Endothelial cell of umbilical vein (primary cell): Measurements from ENCODE around the gene RASSF5. TPM values are rescaled to one million over a fixed set of nuclear protein-coding genes. Genes with fewer than 3 reads are reported as not detected.

Experiments
- BruUV-seq: library from RNA; stranded (reverse); fragments of 400-500 nt; replicated peaks from 2 replicates; lab custom pipeline; 2021; lab: Mats Ljungman, UMichigan
- CTCF ChIA-PET: fragments of 300-600, 350-600 bp; sonication (Branson Sonifier 250); formaldehyde crosslinking; loops from one replicate; lab custom pipeline; 2021; ENCODE audit warnings: antibody characterized with exemption, inconsistent platforms; lab: Charles Lee
- POLR2A ChIA-PET: fragments of 300-600, 350-600 bp; sonication (Branson Sonifier 250); formaldehyde crosslinking; loops from one replicate; lab custom pipeline; 2021; ENCODE audit warnings: antibody characterized with exemption, inconsistent platforms; lab: Charles Lee
- DNase-seq: peaks from one replicate; pipeline ENCODE4 v3.0.0-alpha.2; 2011; ENCODE audit warnings: low read depth, low spot score
- FAIRE-seq: peaks from 2 replicates; lab custom pipeline; 2011; peaks lifted over from hg19 to GRCh38; lab: Jason Lieb, UNC
- H2AFZ ChIP-seq: 2 replicates; pipeline ENCODE4 v1.6.0; 2012; ENCODE audit warnings: low read depth, low read length, control low read depth, inconsistent platforms
- H3K27ac ChIP-seq: 2 replicates; pipeline ENCODE4 v1.5.1; 2011; ENCODE audit warnings: low read depth, mild to moderate bottlenecking, control low read depth, low read length, moderate library complexity; ENCODE audit not compliant: insufficient read depth
- H3K27me3 ChIP-seq, 2 experiments: 2 replicates each; pipeline versions ENCODE4 v1.6.0 to v1.6.1; 2011; ENCODE audit warnings: low read length in 2 of 2, mixed read lengths in 1 of 2; ENCODE audit not compliant: control insufficient read depth in 2 of 2, insufficient read depth in 2 of 2
- H3K36me3 ChIP-seq, 2 experiments: 2 replicates in 1 of 2; 3 replicates in 1 of 2; pipeline ENCODE4 v1.5.1; 2011; ENCODE audit warnings: low read length in 2 of 2, mild to moderate bottlenecking in 1 of 2, moderate library complexity in 1 of 2; ENCODE audit not compliant: control insufficient read depth in 2 of 2, insufficient read depth in 2 of 2; ENCODE audit errors: extremely low read depth in 1 of 2
- H3K4me1 ChIP-seq: 3 replicates; pipeline ENCODE4 v1.5.1; 2011; ENCODE audit warnings: mild to moderate bottlenecking, low read length; ENCODE audit not compliant: control insufficient read depth, insufficient read depth; ENCODE audit errors: extremely low read depth
- H3K4me2 ChIP-seq: 2 replicates; pipeline ENCODE4 v1.6.1; 2011; ENCODE audit warnings: low read length, control low read depth, mixed read lengths; ENCODE audit not compliant: insufficient read depth
- H3K4me3 ChIP-seq, 3 experiments: fragments of 200-600 bp in 1 of 3; sonication (generic), shearing (Covaris generic) in 1 of 3; replicated peaks in 1 of 3; 2 replicates each; pipeline ENCODE4 v1.5.1; 2011 to 2016; ENCODE audit warnings: control low read depth in 3 of 3, low read length in 3 of 3, mild to moderate bottlenecking in 2 of 3, inconsistent platforms in 1 of 3, low read depth in 1 of 3, moderate library complexity in 1 of 3; ENCODE audit not compliant: insufficient read depth in 1 of 3
- H3K79me2 ChIP-seq: 2 replicates; pipeline ENCODE4 v1.6.0; 2012; ENCODE audit warnings: low read length, inconsistent platforms; ENCODE audit not compliant: control insufficient read depth, insufficient read depth
- H3K9ac ChIP-seq: replicated peaks from 2 replicates; pipeline ENCODE3; 2011; ENCODE audit warnings: low read length, control low read depth; ENCODE audit not compliant: insufficient read depth; ENCODE audit errors: extremely low read depth
- H3K9me1 ChIP-seq: replicated peaks from 3 replicates; pipeline ENCODE4 v1.6.0; 2011; ENCODE audit warnings: mild to moderate bottlenecking, low read length; ENCODE audit not compliant: control insufficient read depth, insufficient read depth; ENCODE audit errors: extremely low read depth
- H3K9me3 ChIP-seq: replicated peaks from 2 replicates; pipeline ENCODE4 v1.5.1; 2012; ENCODE audit warnings: low read length, inconsistent platforms; ENCODE audit not compliant: control insufficient read depth, insufficient read depth
- H4K20me1 ChIP-seq: replicated peaks from 2 replicates; pipeline ENCODE3; 2011; ENCODE audit warnings: mild to moderate bottlenecking, low read length; ENCODE audit not compliant: control insufficient read depth, insufficient read depth; ENCODE audit errors: extremely low read depth
- EZH2 ChIP-seq: IDR thresholded peaks from 2 replicates; pipeline ENCODE4 v1.6.1; 2012; ENCODE audit warnings: borderline replicate concordance, low read depth, mild to moderate bottlenecking, moderate library complexity, low read length, inconsistent platforms; ENCODE audit not compliant: severe bottlenecking
- FOS ChIP-seq: IDR thresholded peaks from 2 replicates; pipeline ENCODE4 v1.6.1; 2011; ENCODE audit warnings: mild to moderate bottlenecking, low read length, moderate library complexity, borderline replicate concordance; ENCODE audit not compliant: insufficient read depth
- GATA2 ChIP-seq: IDR thresholded peaks from 2 replicates; pipeline ENCODE4 v1.7.0; 2011; ENCODE audit warnings: low read depth, mild to moderate bottlenecking, moderate library complexity, mixed read lengths, low read length; ENCODE audit not compliant: insufficient read length, insufficient read depth
- JUN ChIP-seq: IDR thresholded peaks from 2 replicates; pipeline ENCODE4 v1.6.1; 2011; ENCODE audit warnings: borderline replicate concordance, low read depth; ENCODE audit not compliant: insufficient read length, insufficient read depth
- MYC ChIP-seq: IDR thresholded peaks from one replicate; pipeline ENCODE4 v1.6.1; 2011; ENCODE audit warnings: mild to moderate bottlenecking, low read depth, low read length
- POLR2A ChIP-seq: IDR thresholded peaks from 2 replicates; pipeline ENCODE4 v1.6.1; 2012; ENCODE audit warnings: low read depth, mild to moderate bottlenecking, control low read depth, low read length
- POLR2AphosphoS5 ChIP-seq: IDR thresholded peaks from 2 replicates; pipeline ENCODE4 v1.6.1; 2012; ENCODE audit warnings: low read depth, mild to moderate bottlenecking, control low read depth, low read length, moderate library complexity; ENCODE audit not compliant: insufficient read depth
- dilution Hi-C: fragments of 300-500 bp; cut with MboI; formaldehyde crosslinking; loops from one replicate; pipeline ENCODE4 v1.15.0; 2019; ENCODE audit warnings: low sequenced_read_pairs; ENCODE audit not compliant: extremely low pct_ligation_motif_present
- intact Hi-C: fragments of 100-400 bp; cut with micrococcal nuclease; formaldehyde crosslinking; loops from one replicate; pipeline ENCODE4 v1.10.0; 2022
- polyA plus RNA-seq, 4 experiments: library from polyadenylated mRNA; depleted of rRNA in 3 of 4; stranded (reverse) in 3 of 4; unstranded in 1 of 4; fragments of >200 nt; gene quantifications; 2 replicates each; pipeline versions ENCODE4 v1.2.1 to v1.2.3, GENCODE V29; 2011 to 2012; ENCODE audit warnings: missing spikeins in 1 of 4
- total RNA-seq: library from RNA; stranded (reverse); gene quantifications from 2 replicates; pipeline ENCODE4 v1.2.3, GENCODE V29; 2021
- TF ChIP-seq, protein P1 (sequence below): IDR thresholded peaks from 2 replicates; pipeline ENCODE4 v1.6.1; 2011; ENCODE audit not compliant: insufficient read depth, insufficient read length
- TF ChIP-seq, protein P2 (sequence below), 2 donors: IDR thresholded peaks; 1 replicate in 1 of 2; 2 replicates in 1 of 2; pipeline ENCODE4 v1.5.1; 2011; ENCODE audit warnings: low read length in 2 of 2, mild to moderate bottlenecking in 2 of 2, moderate library complexity in 2 of 2, control low read depth in 1 of 2, inconsistent platforms in 1 of 2, low read depth in 1 of 2; ENCODE audit not compliant: insufficient read depth in 1 of 2; ENCODE audit errors: extremely low read depth in 1 of 2

The RASSF5 gene
- total and polyA plus RNA-seq, 2 donors (not counting 3 experiments of a cell fraction or from before 2014, with no cell fraction given), result 0.23 to 0.60 TPM

DNA sequence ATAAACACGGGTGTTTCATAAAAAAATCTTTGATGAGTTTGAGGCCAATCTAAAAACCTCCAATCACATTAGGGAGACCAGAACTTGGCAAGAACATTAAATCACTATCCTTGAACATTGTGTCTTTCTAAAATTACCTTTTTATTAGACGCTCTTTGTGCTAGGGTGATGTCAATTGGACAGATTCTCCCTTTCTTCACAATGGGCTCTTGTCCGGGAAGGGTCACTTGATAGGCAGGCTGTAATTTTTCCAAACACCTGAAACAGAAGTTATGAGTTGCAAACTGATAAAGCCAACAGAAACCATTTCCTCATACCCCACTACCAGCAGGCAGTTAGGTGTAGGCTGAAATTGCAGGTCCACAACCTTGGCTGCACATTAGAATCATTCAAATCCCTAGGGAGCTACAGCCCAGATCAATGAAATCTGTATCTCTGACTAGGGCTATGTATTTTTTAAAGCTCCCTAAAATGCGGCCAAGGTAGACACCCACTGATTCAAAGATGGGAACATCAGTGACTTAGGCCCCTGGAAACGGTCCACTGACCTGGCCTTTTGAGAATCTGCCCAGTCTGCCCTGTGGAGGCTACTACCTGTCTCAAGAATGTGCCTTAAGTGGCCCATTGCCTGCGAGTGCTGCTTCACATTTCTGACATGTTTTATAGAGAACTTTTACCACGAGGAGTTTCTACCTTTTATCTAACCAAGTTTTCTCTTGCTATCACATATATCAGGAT is 88.4 kb downstream of the RASSF5 start:
- CTCF ChIA-PET, result interaction anchor here (2.2 kb wide), 1 partner anchor 51 kb away, joined by 8 read pairs; no protein-coding TSS in a partner anchor
- dilution Hi-C loops, result no loop called here

More for the DNA sequence above, 88.4 kb downstream of the RASSF5 start:
- Histone ChIP-seq H3K9me3 (no peaks in the 10 kb centered on the region), H3K27me3 (no peaks in the 10 kb centered on the region), H3K79me2 (no peaks in the 10 kb centered on the region), H3K27ac (no peak overlapping the region), H3K4me1 (no peaks in the 10 kb centered on the region), H3K36me3 (peaks cover 15 to 42% of the 10 kb centered on the region in 2 experiments), H3K9ac (no peak overlapping the region), H2AFZ (no peak overlapping the region), H3K4me2 (no peak overlapping the region), H4K20me1 (no peaks in the 10 kb centered on the region), H3K9me1 (no peaks in the 10 kb centered on the region), H3K4me3 (no peak overlapping the region)
- TF ChIP-seq, protein P1, sequence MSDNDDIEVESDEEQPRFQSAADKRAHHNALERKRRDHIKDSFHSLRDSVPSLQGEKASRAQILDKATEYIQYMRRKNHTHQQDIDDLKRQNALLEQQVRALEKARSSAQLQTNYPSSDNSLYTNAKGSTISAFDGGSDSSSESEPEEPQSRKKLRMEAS, result no peak
- TF ChIP-seq POLR2A (no peak), EZH2 (no peak), POLR2AphosphoS5 (no peak), GATA2 (no peak), JUN (no peak), FOS (no peak), MYC (no peak)
- TF ChIP-seq, protein P2, sequence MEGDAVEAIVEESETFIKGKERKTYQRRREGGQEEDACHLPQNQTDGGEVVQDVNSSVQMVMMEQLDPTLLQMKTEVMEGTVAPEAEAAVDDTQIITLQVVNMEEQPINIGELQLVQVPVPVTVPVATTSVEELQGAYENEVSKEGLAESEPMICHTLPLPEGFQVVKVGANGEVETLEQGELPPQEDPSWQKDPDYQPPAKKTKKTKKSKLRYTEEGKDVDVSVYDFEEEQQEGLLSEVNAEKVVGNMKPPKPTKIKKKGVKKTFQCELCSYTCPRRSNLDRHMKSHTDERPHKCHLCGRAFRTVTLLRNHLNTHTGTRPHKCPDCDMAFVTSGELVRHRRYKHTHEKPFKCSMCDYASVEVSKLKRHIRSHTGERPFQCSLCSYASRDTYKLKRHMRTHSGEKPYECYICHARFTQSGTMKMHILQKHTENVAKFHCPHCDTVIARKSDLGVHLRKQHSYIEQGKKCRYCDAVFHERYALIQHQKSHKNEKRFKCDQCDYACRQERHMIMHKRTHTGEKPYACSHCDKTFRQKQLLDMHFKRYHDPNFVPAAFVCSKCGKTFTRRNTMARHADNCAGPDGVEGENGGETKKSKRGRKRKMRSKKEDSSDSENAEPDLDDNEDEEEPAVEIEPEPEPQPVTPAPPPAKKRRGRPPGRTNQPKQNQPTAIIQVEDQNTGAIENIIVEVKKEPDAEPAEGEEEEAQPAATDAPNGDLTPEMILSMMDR (IDR thresholded peaks at IDR 0.05; ENCODE audit: extremely low read depth in 1 of 2, insufficient read depth in 1 of 2, low read depth in 1 of 2, low read length in 2 of 2), result no peak
- no peak for FAIRE-seq
- intact Hi-C loops, result no loop called here
- DNase-seq, result no peak
- no TSS peak for BruUV-seq
- POLR2A ChIA-PET, result no interaction called here
